WTC11 (cell line): Measurements from ENCODE around the gene SLC23A2.

Experiments used
- CREM ChIP-seq: sonication (generic); formaldehyde crosslinking; IDR thresholded peaks from 2 replicates; pipeline ENCODE4 v1.8.1; 2022; ENCODE audit warnings: mild to moderate bottlenecking, missing genetic modification reagents, moderate library complexity
- NR2C2 ChIP-seq: sonication (generic); formaldehyde crosslinking; IDR thresholded peaks from 2 replicates; pipeline ENCODE4 v1.8.0; 2022; ENCODE audit warnings: mild to moderate bottlenecking, missing genetic modification reagents

- TF ChIP-seq NR2C2 (CRISPR knock-in tag), result no peak
- no peak for TF ChIP-seq CREM
Measured at GRCh38 chr20:4858000-4858399, 143.3 kb downstream of the SLC23A2 start.
